ENCODE data around the gene CXXC1.

CXXC1 gene

GRCh38 chr18:50284255-50284885 lies 3.1 kb downstream of the CXXC1 start:
- Histone ChIP-seq H3K4me3 (ENCODE audit: low read length in 2 of 2) (no peak overlapping the region), H3K27ac (ENCODE audit: low read depth in 2 of 2, low read length in 2 of 2) (no peak overlapping the region), H3K4me1 (ENCODE audit: control insufficient read depth in 2 of 2, insufficient read depth in 2 of 2, low read length in 2 of 2) (peaks cover 29 to 32% of the 10 kb centered on the region in 2 donors), H3K36me3 (ENCODE audit: control insufficient read depth in 2 of 2, insufficient read depth in 2 of 2, low read length in 2 of 2) (peaks cover 18 to 39% of the 10 kb centered on the region in 2 donors), H3K27me3 (ENCODE audit: control insufficient read depth in 2 of 2, insufficient read depth in 2 of 2, low read length in 2 of 2) (no peaks in the 10 kb centered on the region), H3K9me3 (ENCODE audit: control insufficient read depth in 2 of 2, low read length in 2 of 2) (no peaks in the 10 kb centered on the region), H3K9ac (ENCODE audit: low read depth in 1 of 2, low read length in 2 of 2) (no peak overlapping the region)

- no peaks in the 10 kb centered on the region for H3K27me3 ChIP-seq (ENCODE audit: control insufficient read depth in 2 of 2, insufficient read depth in 2 of 2, low read length in 2 of 2)
- H3K36me3 ChIP-seq (ENCODE audit: control insufficient read depth in 2 of 2, insufficient read depth in 2 of 2, low read length in 2 of 2) = peaks cover 23 to 44% of the 10 kb centered on the region in 2 donors
- H3K9me3 ChIP-seq (ENCODE audit: control insufficient read depth in 2 of 2, low read length in 2 of 2) = no peaks in the 10 kb centered on the region
- H3K27ac ChIP-seq (ENCODE audit: low read depth in 2 of 2, low read length in 2 of 2) = no peak overlapping the region
- H3K4me3 ChIP-seq (ENCODE audit: low read length in 2 of 2) = no peak overlapping the region
- no peak overlapping the region for H3K9ac ChIP-seq (ENCODE audit: low read depth in 1 of 2, low read length in 2 of 2)
- peaks cover 31 to 32% of the 10 kb centered on the region in 2 donors for H3K4me1 ChIP-seq (ENCODE audit: control insufficient read depth in 2 of 2, insufficient read depth in 2 of 2, low read length in 2 of 2)
Measured at GRCh38 chr18:50283469-50284209, 3.9 kb downstream of the CXXC1 start.

GRCh38 chr18:50282521-50283335 lies 4.8 kb downstream of the CXXC1 start:
- no peak overlapping the region for H3K27ac ChIP-seq (ENCODE audit: low read depth in 2 of 2, low read length in 2 of 2)
- H3K4me3 ChIP-seq (ENCODE audit: low read length in 2 of 2) = no peak overlapping the region
- no peak overlapping the region for H3K9ac ChIP-seq (ENCODE audit: low read depth in 1 of 2, low read length in 2 of 2)
- no peaks in the 10 kb centered on the region for H3K9me3 ChIP-seq (ENCODE audit: control insufficient read depth in 2 of 2, low read length in 2 of 2)
- peaks cover 29 to 47% of the 10 kb centered on the region in 2 donors for H3K36me3 ChIP-seq (ENCODE audit: control insufficient read depth in 2 of 2, insufficient read depth in 2 of 2, low read length in 2 of 2)
- no peaks in the 10 kb centered on the region for H3K27me3 ChIP-seq (ENCODE audit: control insufficient read depth in 2 of 2, insufficient read depth in 2 of 2, low read length in 2 of 2)
- peaks cover 31 to 32% of the 10 kb centered on the region in 2 donors for H3K4me1 ChIP-seq (ENCODE audit: control insufficient read depth in 2 of 2, insufficient read depth in 2 of 2, low read length in 2 of 2)

DNA sequence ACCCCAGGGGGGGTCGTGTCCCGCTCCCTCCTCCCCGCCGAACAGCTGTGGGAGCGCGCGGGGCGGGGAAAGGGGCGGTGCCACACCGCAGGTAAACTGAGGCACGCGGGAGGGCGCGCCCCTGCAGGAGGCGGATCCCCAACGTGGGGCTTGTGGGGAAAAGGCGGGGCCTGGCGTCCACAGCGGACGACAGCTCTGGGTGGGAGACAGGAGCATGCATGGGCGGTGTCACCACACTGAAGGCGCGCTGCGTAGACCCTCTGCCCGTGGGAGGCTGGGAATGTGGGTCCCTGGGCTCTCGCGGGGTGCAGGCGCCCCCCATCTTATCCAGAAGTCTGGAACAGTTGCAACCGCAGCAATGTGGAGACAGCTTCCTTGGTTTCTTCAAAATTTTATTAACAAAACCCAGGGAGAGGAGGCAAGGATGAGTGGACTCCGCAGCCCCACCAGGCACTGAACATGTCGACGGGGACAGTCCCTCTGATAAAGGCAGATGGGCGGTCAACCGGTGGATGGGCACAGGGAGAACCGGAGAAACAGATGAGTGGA lies 5.4 kb downstream of the CXXC1 start:
- H3K4me3 ChIP-seq (ENCODE audit: low read length in 2 of 2) = peak overlapping the region; percentile 94 to 100
- no peaks in the 10 kb centered on the region for H3K27me3 ChIP-seq (ENCODE audit: control insufficient read depth in 2 of 2, insufficient read depth in 2 of 2, low read length in 2 of 2)
- H3K27ac ChIP-seq (ENCODE audit: low read depth in 2 of 2, low read length in 2 of 2) = peak overlapping the region; percentile 91 to 96
- peaks cover 31 to 52% of the 10 kb centered on the region in 2 donors for H3K36me3 ChIP-seq (ENCODE audit: control insufficient read depth in 2 of 2, insufficient read depth in 2 of 2, low read length in 2 of 2)
- H3K9me3 ChIP-seq (ENCODE audit: control insufficient read depth in 2 of 2, low read length in 2 of 2) = no peaks in the 10 kb centered on the region
- H3K9ac ChIP-seq (ENCODE audit: low read depth in 1 of 2, low read length in 2 of 2) = peak overlapping the region; percentile 93 to 100
- H3K4me1 ChIP-seq (ENCODE audit: control insufficient read depth in 2 of 2, insufficient read depth in 2 of 2, low read length in 2 of 2) = peaks cover 27 to 31% of the 10 kb centered on the region in 2 donors

- Histone ChIP-seq H3K27ac (ENCODE audit: low read depth in 2 of 2, low read length in 2 of 2) (peak within 1 kb of the TSS; percentile 91 to 96), H3K36me3 (ENCODE audit: control insufficient read depth in 2 of 2, insufficient read depth in 2 of 2, low read length in 2 of 2) (peaks cover 37 to 58% of the 10 kb centered on the region in 2 donors), H3K9me3 (ENCODE audit: control insufficient read depth in 2 of 2, low read length in 2 of 2) (no peaks in the 10 kb centered on the region), H3K4me3 (ENCODE audit: low read length in 2 of 2) (peak within 1 kb of the TSS; percentile 94 to 100), H3K9ac (ENCODE audit: low read depth in 1 of 2, low read length in 2 of 2) (peak within 1 kb of the TSS; percentile 93 to 100), H3K4me1 (ENCODE audit: control insufficient read depth in 2 of 2, insufficient read depth in 2 of 2, low read length in 2 of 2) (peaks cover 22 to 25% of the 10 kb centered on the region in 2 donors), H3K27me3 (ENCODE audit: control insufficient read depth in 2 of 2, insufficient read depth in 2 of 2, low read length in 2 of 2) (no peaks in the 10 kb centered on the region)
Measured at GRCh38 chr18:50281295-50281971, 6.1 kb downstream of the CXXC1 start, which contains the start of gene MBD1. MBD1 (minus strand) TSS chr18:50281523; CDS start chr18:50279992, 1,531 bp downstream.

DNA sequence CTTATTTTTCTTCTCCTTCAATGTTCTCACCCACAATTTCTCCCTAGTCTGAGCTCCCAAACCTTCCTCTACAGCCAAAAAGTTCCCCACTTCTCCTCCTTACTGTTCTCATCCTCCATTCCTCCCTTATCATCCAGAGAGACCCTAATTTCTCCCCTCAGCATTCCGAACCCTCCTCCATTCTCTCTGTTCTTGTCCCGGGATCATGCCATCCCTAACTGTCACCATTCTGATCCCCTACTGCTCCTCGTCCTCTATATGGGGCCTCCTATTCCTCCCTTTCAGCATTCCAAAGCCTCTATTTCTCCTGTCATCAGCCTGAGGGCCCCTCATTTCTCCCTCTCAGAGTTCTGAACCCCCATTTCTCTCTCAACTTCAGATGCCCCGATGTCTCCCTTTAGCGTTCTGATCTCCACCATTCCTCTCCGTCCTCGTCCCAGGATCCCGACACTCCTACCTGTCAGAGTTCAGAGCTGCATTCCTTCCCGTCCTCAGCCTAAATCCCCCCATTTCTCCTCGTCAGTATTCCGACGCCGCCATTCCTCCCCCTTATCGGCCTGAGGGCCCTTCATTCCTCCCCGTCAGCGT lies 6.7 kb downstream of the CXXC1 start:
- H3K27ac ChIP-seq (ENCODE audit: low read depth in 2 of 2, low read length in 2 of 2) = peak overlapping the region; percentile 91 to 96
- peak overlapping the region; percentile 93 to 100 for H3K9ac ChIP-seq (ENCODE audit: low read depth in 1 of 2, low read length in 2 of 2)
- H3K36me3 ChIP-seq (ENCODE audit: control insufficient read depth in 2 of 2, insufficient read depth in 2 of 2, low read length in 2 of 2) = peaks cover 44 to 64% of the 10 kb centered on the region in 2 donors
- H3K27me3 ChIP-seq (ENCODE audit: control insufficient read depth in 2 of 2, insufficient read depth in 2 of 2, low read length in 2 of 2) = no peaks in the 10 kb centered on the region
- peak overlapping the region; percentile 94 to 100 for H3K4me3 ChIP-seq (ENCODE audit: low read length in 2 of 2)
- peaks cover 17 to 22% of the 10 kb centered on the region in 2 donors for H3K4me1 ChIP-seq (ENCODE audit: control insufficient read depth in 2 of 2, insufficient read depth in 2 of 2, low read length in 2 of 2)
- no peaks in the 10 kb centered on the region for H3K9me3 ChIP-seq (ENCODE audit: control insufficient read depth in 2 of 2, low read length in 2 of 2)

- H3K36me3 ChIP-seq (ENCODE audit: control insufficient read depth in 2 of 2, insufficient read depth in 2 of 2, low read length in 2 of 2) = peaks cover 49 to 63% of the 10 kb centered on the region in 2 donors
- H3K9me3 ChIP-seq (ENCODE audit: control insufficient read depth in 2 of 2, low read length in 2 of 2) = no peaks in the 10 kb centered on the region
- H3K4me3 ChIP-seq (ENCODE audit: low read length in 2 of 2) = peak overlapping the region; percentile 94 to 100
- H3K4me1 ChIP-seq (ENCODE audit: control insufficient read depth in 2 of 2, insufficient read depth in 2 of 2, low read length in 2 of 2) = peaks cover 17 to 22% of the 10 kb centered on the region in 2 donors
- H3K9ac ChIP-seq (ENCODE audit: low read depth in 1 of 2, low read length in 2 of 2) = peak overlapping the region in 1 of 2 donors; percentile 14
- no peak overlapping the region for H3K27ac ChIP-seq (ENCODE audit: low read depth in 2 of 2, low read length in 2 of 2)
- no peaks in the 10 kb centered on the region for H3K27me3 ChIP-seq (ENCODE audit: control insufficient read depth in 2 of 2, insufficient read depth in 2 of 2, low read length in 2 of 2)
Measured at GRCh38 chr18:50279752-50280151, 7.7 kb downstream of the CXXC1 start.

- Histone ChIP-seq H3K27me3 (ENCODE audit: control insufficient read depth in 2 of 2, insufficient read depth in 2 of 2, low read length in 2 of 2) (no peaks in the 10 kb centered on the region), H3K9ac (ENCODE audit: low read depth in 1 of 2, low read length in 2 of 2) (no peak overlapping the region), H3K27ac (ENCODE audit: low read depth in 2 of 2, low read length in 2 of 2) (no peak overlapping the region), H3K4me1 (ENCODE audit: control insufficient read depth in 2 of 2, insufficient read depth in 2 of 2, low read length in 2 of 2) (peaks cover 17 to 22% of the 10 kb centered on the region in 2 donors), H3K4me3 (ENCODE audit: low read length in 2 of 2) (no peak overlapping the region), H3K36me3 (ENCODE audit: control insufficient read depth in 2 of 2, insufficient read depth in 2 of 2, low read length in 2 of 2) (peaks cover 54 to 63% of the 10 kb centered on the region in 2 donors), H3K9me3 (ENCODE audit: control insufficient read depth in 2 of 2, low read length in 2 of 2) (no peaks in the 10 kb centered on the region)
Measured at GRCh38 chr18:50277942-50278341, 9.6 kb downstream of the CXXC1 start.

DNA sequence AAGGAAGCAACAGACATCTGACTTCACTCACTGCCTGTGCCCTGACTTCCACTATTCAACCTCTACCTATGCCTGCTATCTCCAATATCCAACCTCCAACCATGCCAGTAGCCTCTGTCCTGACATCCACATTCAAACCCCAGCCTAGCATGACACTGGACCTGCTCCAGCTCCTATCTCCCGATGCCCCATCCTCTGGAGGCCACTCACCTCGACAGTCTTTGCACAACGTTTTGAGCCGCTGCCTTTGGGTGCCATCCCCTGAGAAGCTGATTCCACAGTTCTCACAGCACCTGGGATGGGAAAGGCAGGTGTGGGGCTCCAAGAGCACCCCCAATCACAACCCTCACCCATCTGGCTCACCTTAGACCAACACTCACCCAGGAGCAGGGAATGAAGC lies 11.0 kb downstream of the CXXC1 start:
- H3K4me3 ChIP-seq (ENCODE audit: low read length in 2 of 2) = no peak overlapping the region
- peaks cover 13 to 19% of the 10 kb centered on the region in 2 donors for H3K4me1 ChIP-seq (ENCODE audit: control insufficient read depth in 2 of 2, insufficient read depth in 2 of 2, low read length in 2 of 2)
- H3K36me3 ChIP-seq (ENCODE audit: control insufficient read depth in 2 of 2, insufficient read depth in 2 of 2, low read length in 2 of 2) = peaks cover 66 to 70% of the 10 kb centered on the region in 2 donors
- H3K9me3 ChIP-seq (ENCODE audit: control insufficient read depth in 2 of 2, low read length in 2 of 2) = no peaks in the 10 kb centered on the region
- no peak overlapping the region for H3K27ac ChIP-seq (ENCODE audit: low read depth in 2 of 2, low read length in 2 of 2)
- H3K9ac ChIP-seq (ENCODE audit: low read depth in 1 of 2, low read length in 2 of 2) = no peak overlapping the region
- H3K27me3 ChIP-seq (ENCODE audit: control insufficient read depth in 2 of 2, insufficient read depth in 2 of 2, low read length in 2 of 2) = no peaks in the 10 kb centered on the region

Measured in mucosa of rectum (tissue), 2 donors.